SK-N-SH (cell line): ENCODE results near the gene MROH2A.

Experiments
- NFIC ChIP-seq: IDR thresholded peaks from 2 replicates; pipeline ENCODE4 v1.4.0; 2012; ENCODE audit warnings: borderline replicate concordance
- TF ChIP-seq, protein P1 (sequence below): IDR thresholded peaks from 2 replicates; pipeline ENCODE4 v1.4.0; 2012; ENCODE audit warnings: low read depth, borderline replicate concordance

DNA sequence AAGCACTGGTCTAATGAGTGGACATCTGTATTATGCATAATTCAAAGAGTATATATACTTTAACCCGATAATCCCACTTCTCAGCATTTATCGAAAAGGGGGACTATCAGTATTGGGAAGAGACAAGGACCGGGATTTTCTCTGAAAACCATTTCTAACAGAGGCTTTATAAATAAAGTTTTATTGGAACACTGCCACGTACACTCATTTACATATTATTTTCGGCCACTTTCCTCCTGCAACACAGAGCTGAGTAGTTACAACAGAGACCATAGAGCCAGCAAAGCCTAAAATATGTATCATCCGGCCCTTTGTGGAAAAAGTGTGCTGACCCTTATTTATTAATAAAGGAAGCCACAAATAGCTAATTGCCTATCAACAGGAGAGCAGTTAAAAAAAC lies 73.0 kb downstream of the MROH2A start:
- TF ChIP-seq NFIC: no peak
- TF ChIP-seq, protein P1, sequence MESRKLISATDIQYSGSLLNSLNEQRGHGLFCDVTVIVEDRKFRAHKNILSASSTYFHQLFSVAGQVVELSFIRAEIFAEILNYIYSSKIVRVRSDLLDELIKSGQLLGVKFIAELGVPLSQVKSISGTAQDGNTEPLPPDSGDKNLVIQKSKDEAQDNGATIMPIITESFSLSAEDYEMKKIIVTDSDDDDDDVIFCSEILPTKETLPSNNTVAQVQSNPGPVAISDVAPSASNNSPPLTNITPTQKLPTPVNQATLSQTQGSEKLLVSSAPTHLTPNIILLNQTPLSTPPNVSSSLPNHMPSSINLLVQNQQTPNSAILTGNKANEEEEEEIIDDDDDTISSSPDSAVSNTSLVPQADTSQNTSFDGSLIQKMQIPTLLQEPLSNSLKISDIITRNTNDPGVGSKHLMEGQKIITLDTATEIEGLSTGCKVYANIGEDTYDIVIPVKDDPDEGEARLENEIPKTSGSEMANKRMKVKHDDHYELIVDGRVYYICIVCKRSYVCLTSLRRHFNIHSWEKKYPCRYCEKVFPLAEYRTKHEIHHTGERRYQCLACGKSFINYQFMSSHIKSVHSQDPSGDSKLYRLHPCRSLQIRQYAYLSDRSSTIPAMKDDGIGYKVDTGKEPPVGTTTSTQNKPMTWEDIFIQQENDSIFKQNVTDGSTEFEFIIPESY: no peak
